ENCODE data around the gene CREBBP.

GRCh38 chr16:3861808-3862451, 18.6 kb downstream of the CREBBP start:
- TF ChIP-seq POLR2A (IDR thresholded peaks at IDR 0.05) (no peak), CTCF (IDR thresholded peaks at IDR 0.05) (no peak)
